Activated naive CD4-positive, alpha-beta T cell treated with anti-CD3 and anti-CD28 coated beads, Interleukin-2, amount 10 ng/mL, durations not matched to agents 7 days and 5 days (primary cell): ENCODE results near the gene KIZ.
A peak's percentile ranks its signal among the peaks of the same experiment; 100 is the strongest.

Source experiments
- CTCF ChIA-PET: fragments of 350-600 bp; sonication (Branson Sonifier 250); formaldehyde crosslinking; loops from one replicate; lab custom pipeline; 2021; ENCODE audit warnings: antibody characterized with exemption; lab: Charles Lee
- DNase-seq: peaks from one replicate; pipeline ENCODE4 v3.0.0-alpha.2; 2020
- H3K27ac Mint-ChIP-seq: one replicate; pipeline ENCODE4 v1.8.0; 2021; ENCODE audit warnings: mild to moderate bottlenecking, moderate library complexity, mixed read lengths
- H3K27me3 Mint-ChIP-seq: one replicate; pipeline ENCODE4 v1.8.0; 2021; ENCODE audit warnings: mild to moderate bottlenecking, mixed read lengths
- H3K36me3 Mint-ChIP-seq: one replicate; pipeline ENCODE4 v1.8.0; 2021; ENCODE audit warnings: mixed read lengths
- H3K4me1 Mint-ChIP-seq: one replicate; pipeline ENCODE4 v1.8.0; 2021; ENCODE audit warnings: mixed read lengths
- H3K4me3 Mint-ChIP-seq: one replicate; pipeline ENCODE4 v1.8.0; 2021; ENCODE audit warnings: mild to moderate bottlenecking, moderate library complexity, mixed read lengths
- H3K9me3 Mint-ChIP-seq: one replicate; pipeline ENCODE4 v1.8.0; 2021; ENCODE audit warnings: mixed read lengths

The KIZ gene

GRCh38 chr20:21229163-21229562 is 103.3 kb downstream of the KIZ start:
- no peaks in the 10 kb centered on the region for H3K36me3 Mint-ChIP-seq
- CTCF ChIA-PET, result interaction anchor here (1.2 to 2.3 kb wide), 2 partner anchors 180 to 275 kb away, joined by 4 to 6 read pairs; no protein-coding TSS in a partner anchor
- no peaks in the 10 kb centered on the region for H3K9me3 Mint-ChIP-seq
- no peak overlapping the region for H3K27ac Mint-ChIP-seq
- no peak overlapping the region for H3K4me3 Mint-ChIP-seq
- no peak for DNase-seq
- no peaks in the 10 kb centered on the region for H3K27me3 Mint-ChIP-seq
- no peaks in the 10 kb centered on the region for H3K4me1 Mint-ChIP-seq

DNA sequence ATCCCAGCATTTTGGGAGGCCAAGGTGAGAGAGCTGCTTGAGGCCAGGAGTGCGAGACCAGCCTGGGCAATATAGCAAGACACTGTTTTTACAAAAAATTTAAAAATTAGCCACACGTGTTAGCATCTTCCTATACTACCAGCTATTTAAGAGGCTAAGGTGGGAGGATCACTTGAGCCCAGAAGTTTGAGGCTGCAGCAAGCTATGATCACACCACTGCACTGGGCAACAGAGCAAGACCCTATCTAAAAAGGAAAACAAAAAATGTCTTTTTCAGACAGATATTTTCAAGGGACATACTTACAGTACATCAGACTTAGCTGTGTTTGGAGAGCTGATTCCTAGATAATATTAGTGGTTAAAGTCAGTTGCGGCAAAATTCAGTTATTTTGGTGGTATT is 104.3 kb downstream of the KIZ start:
- no peak overlapping the region for H3K4me3 Mint-ChIP-seq
- H3K27ac Mint-ChIP-seq, result no peak overlapping the region
- H3K9me3 Mint-ChIP-seq, result no peaks in the 10 kb centered on the region
- H3K27me3 Mint-ChIP-seq, result no peaks in the 10 kb centered on the region
- no peaks in the 10 kb centered on the region for H3K36me3 Mint-ChIP-seq
- no peak for DNase-seq
- no peaks in the 10 kb centered on the region for H3K4me1 Mint-ChIP-seq
- CTCF ChIA-PET, result interaction anchor here (2.3 kb wide), 1 partner anchor 274 kb away, joined by 6 read pairs; no protein-coding TSS in a partner anchor

- Mint-ChIP-seq H3K4me1 (no peaks in the 10 kb centered on the region), H3K27ac (no peak overlapping the region), H3K9me3 (no peaks in the 10 kb centered on the region), H3K4me3 (no peak overlapping the region), H3K27me3 (no peaks in the 10 kb centered on the region), H3K36me3 (no peaks in the 10 kb centered on the region)
- CTCF ChIA-PET, result no interaction called here
- DNase-seq, result no peak
Observed at GRCh38 chr20:21230686-21231085, 104.8 kb downstream of the KIZ start.

- CTCF ChIA-PET, result interaction anchor here (0.6 to 1.9 kb wide), 3 partner anchors 271 to 373 kb away, joined by 3 to 9 read pairs (median 5); no protein-coding TSS in a partner anchor
- Mint-ChIP-seq H3K4me1 (peaks cover 2% of the 10 kb centered on the region), H3K27ac (no peak overlapping the region), H3K36me3 (no peaks in the 10 kb centered on the region), H3K4me3 (no peak overlapping the region), H3K9me3 (no peaks in the 10 kb centered on the region), H3K27me3 (no peaks in the 10 kb centered on the region)
- DNase-seq, result no peak
Observed at GRCh38 chr20:21232546-21233280, 106.8 kb downstream of the KIZ start.

- DNase-seq, result no peak
- H3K4me3 Mint-ChIP-seq, result no peak overlapping the region
- H3K9me3 Mint-ChIP-seq, result no peaks in the 10 kb centered on the region
- no peak overlapping the region for H3K27ac Mint-ChIP-seq
- H3K4me1 Mint-ChIP-seq, result peaks cover 2% of the 10 kb centered on the region
- no peaks in the 10 kb centered on the region for H3K27me3 Mint-ChIP-seq
- H3K36me3 Mint-ChIP-seq, result no peaks in the 10 kb centered on the region
- CTCF ChIA-PET, result interaction anchor here (0.6 to 8.9 kb wide), 16 partner anchors 8 to 485 kb away, joined by 3 to 212 read pairs (median 5); no protein-coding TSS in a partner anchor
Observed at GRCh38 chr20:21234324-21234723, 108.4 kb downstream of the KIZ start.

DNA sequence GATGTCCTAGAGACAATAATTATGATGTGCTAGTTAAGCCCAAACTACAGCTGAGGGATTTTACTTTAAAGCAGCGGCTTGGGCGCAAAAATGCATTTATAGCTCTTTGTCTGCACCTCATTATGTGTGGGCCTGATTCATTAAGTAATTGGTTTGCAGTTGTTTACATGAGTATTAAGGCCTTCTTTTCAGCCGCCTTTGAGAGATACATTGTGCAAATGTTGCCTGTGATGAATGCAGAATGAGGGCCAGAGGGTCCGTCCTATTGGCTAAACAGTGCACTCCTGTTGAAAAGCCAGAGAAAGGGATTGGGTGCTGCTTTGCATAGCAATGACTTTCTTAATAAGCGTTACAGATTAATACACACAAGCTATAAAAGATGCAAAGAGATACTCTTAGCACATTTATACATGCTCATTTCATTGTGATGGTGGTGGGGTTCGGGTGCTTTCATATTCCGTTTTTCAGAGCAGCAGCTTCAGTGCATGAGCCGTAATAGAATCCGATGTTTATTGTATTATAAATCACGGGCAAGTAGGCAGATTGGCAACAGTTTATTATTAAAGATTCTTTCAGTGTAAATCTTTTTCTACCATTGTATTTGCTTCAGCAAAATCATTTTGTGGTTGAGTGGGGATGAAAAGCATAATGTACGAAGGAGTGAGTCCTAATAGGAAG is 109.1 kb downstream of the KIZ start:
- H3K4me1 Mint-ChIP-seq, result peaks cover 2% of the 10 kb centered on the region

GRCh38 chr20:21235484-21236445 is 109.9 kb downstream of the KIZ start:
- no peaks in the 10 kb centered on the region for H3K36me3 Mint-ChIP-seq
- CTCF ChIA-PET, result interaction anchor here (0.7 to 8.9 kb wide), 50 partner anchors 9 to 489 kb away, joined by 3 to 212 read pairs (median 4); no protein-coding TSS in a partner anchor
- peak; percentile 78 for DNase-seq
- peaks cover 2% of the 10 kb centered on the region for H3K4me1 Mint-ChIP-seq
- H3K27me3 Mint-ChIP-seq, result no peaks in the 10 kb centered on the region
- H3K4me3 Mint-ChIP-seq, result no peak overlapping the region
- H3K27ac Mint-ChIP-seq, result no peak overlapping the region
- no peaks in the 10 kb centered on the region for H3K9me3 Mint-ChIP-seq

More for the DNA sequence above, 109.1 kb downstream of the KIZ start:
- no peaks in the 10 kb centered on the region for H3K27me3 Mint-ChIP-seq
- no peak overlapping the region for H3K27ac Mint-ChIP-seq
- no peak for DNase-seq
- CTCF ChIA-PET, result interaction anchor here (0.6 to 8.9 kb wide), 40 partner anchors 8 to 485 kb away, joined by 3 to 212 read pairs (median 4); no protein-coding TSS in a partner anchor
- H3K9me3 Mint-ChIP-seq, result no peaks in the 10 kb centered on the region
- H3K4me3 Mint-ChIP-seq, result no peak overlapping the region
- no peaks in the 10 kb centered on the region for H3K36me3 Mint-ChIP-seq

DNA sequence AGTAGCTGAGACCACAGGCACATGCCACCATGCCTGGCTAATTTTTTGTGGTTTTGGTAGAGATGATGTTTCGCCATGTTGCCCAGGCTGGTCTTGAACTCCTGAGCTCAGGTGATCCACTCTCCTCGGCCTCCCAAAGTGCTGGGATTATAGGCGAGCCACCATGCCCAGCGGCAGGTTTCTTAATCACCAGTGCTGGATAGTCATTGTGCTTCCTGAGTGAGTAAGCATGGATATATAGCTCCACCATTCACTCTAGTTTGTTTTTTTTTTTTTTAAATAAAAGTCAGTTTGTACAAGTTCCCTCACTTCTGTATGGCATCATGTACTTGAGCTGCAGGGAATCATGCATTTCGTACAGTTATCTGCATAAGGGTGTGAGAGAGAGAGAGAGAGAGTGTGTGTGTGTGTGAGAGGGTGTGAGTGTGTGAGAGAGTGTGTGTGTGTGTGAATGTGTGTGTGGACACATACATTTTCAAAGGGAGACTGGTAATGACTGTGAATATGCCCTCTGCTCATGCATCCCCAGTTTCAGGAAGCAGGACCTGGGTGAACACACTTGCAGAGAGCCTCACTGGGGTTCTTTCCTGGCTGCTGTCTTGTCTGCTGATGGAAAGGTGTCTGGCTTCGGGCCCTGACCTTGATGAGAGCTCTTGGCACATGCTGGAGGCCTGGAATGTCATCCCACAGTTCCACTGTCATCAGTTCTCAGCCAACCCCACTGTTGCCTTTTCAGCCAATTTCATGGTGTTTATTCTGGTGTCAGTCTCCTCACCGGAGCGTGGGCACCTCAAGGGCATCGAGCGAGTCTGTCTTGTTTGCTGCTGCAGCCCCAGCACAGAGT is 112.3 kb downstream of the KIZ start:
- Mint-ChIP-seq H3K27ac (no peak overlapping the region), H3K36me3 (no peaks in the 10 kb centered on the region)

GRCh38 chr20:21238818-21239536 is 113.1 kb downstream of the KIZ start:
- no peak overlapping the region for H3K27ac Mint-ChIP-seq
- H3K4me1 Mint-ChIP-seq, result peaks cover 2% of the 10 kb centered on the region
- no peak for DNase-seq
- no peaks in the 10 kb centered on the region for H3K36me3 Mint-ChIP-seq
- no peaks in the 10 kb centered on the region for H3K27me3 Mint-ChIP-seq
- CTCF ChIA-PET, result interaction anchor here (1.4 to 8.9 kb wide), 2 partner anchors 15 to 266 kb away, joined by 3 to 212 read pairs; no protein-coding TSS in a partner anchor
- no peaks in the 10 kb centered on the region for H3K9me3 Mint-ChIP-seq
- no peak overlapping the region for H3K4me3 Mint-ChIP-seq

More for the DNA sequence above, 112.3 kb downstream of the KIZ start:
- CTCF ChIA-PET, result interaction anchor here (8.9 kb wide), 1 partner anchor 267 kb away, joined by 212 read pairs; no protein-coding TSS in a partner anchor
- no peaks in the 10 kb centered on the region for H3K27me3 Mint-ChIP-seq
- H3K4me3 Mint-ChIP-seq, result no peak overlapping the region
- H3K4me1 Mint-ChIP-seq, result peaks cover 2% of the 10 kb centered on the region
- no peaks in the 10 kb centered on the region for H3K9me3 Mint-ChIP-seq
- DNase-seq, result no peak

- CTCF ChIA-PET, result interaction anchor here (1.4 to 8.9 kb wide), 2 partner anchors 17 to 265 kb away, joined by 3 to 212 read pairs; no protein-coding TSS in a partner anchor
- Mint-ChIP-seq H3K4me1 (peaks cover 2% of the 10 kb centered on the region), H3K27me3 (no peaks in the 10 kb centered on the region), H3K27ac (no peak overlapping the region), H3K9me3 (no peaks in the 10 kb centered on the region), H3K36me3 (no peaks in the 10 kb centered on the region), H3K4me3 (no peak overlapping the region)
- DNase-seq, result no peak
Observed at GRCh38 chr20:21240394-21240793, 114.5 kb downstream of the KIZ start.

DNA sequence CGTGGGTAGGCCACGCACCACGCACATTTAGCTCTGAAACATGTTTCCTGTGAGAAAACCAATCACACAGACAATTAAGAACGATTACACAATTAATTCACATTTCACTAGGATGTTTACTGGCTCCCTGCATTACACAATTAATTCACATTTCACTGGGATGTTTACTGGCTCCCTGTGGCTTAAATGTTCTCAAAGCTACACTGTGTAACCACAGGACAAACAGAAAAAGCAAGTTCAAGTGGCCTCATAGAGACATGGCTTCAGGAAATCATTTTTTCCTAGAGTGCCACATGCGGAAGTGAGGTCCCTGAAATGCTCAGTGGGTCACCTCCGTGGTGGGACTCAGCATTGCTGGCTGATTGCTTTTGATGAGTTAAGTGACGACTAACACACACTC is 115.5 kb downstream of the KIZ start:
- CTCF ChIA-PET, result interaction anchor here (0.6 to 8.9 kb wide), 2 partner anchors 102 to 264 kb away, joined by 3 to 212 read pairs; no protein-coding TSS in a partner anchor
- H3K27me3 Mint-ChIP-seq, result no peaks in the 10 kb centered on the region
- no peak overlapping the region for H3K4me3 Mint-ChIP-seq
- no peak overlapping the region for H3K27ac Mint-ChIP-seq
- no peak for DNase-seq
- H3K36me3 Mint-ChIP-seq, result no peaks in the 10 kb centered on the region
- no peaks in the 10 kb centered on the region for H3K4me1 Mint-ChIP-seq
- no peaks in the 10 kb centered on the region for H3K9me3 Mint-ChIP-seq

GRCh38 chr20:21243811-21244210 is 117.9 kb downstream of the KIZ start:
- H3K9me3 Mint-ChIP-seq, result no peaks in the 10 kb centered on the region
- no peaks in the 10 kb centered on the region for H3K27me3 Mint-ChIP-seq
- DNase-seq, result no peak
- CTCF ChIA-PET, result interaction anchor here (1.0 kb wide), 1 partner anchor 261 kb away, joined by 3 read pairs; no protein-coding TSS in a partner anchor
- no peaks in the 10 kb centered on the region for H3K4me1 Mint-ChIP-seq
- H3K36me3 Mint-ChIP-seq, result no peaks in the 10 kb centered on the region
- no peak overlapping the region for H3K27ac Mint-ChIP-seq
- H3K4me3 Mint-ChIP-seq, result no peak overlapping the region
